Heart right ventricle (tissue), 16 donors: ENCODE measurements around the gene TUFT1. TPM values are rescaled to one million over a fixed set of nuclear protein-coding genes. Genes with fewer than 3 reads are reported as not detected.

Source experiments
- ATAC-seq, 8 donors: fragments of 200-7000 bp; cut with Tn5 transposase; one replicate each; pipeline ENCODE4 v1.9.1; 2020; ENCODE audit warnings: mild to moderate bottlenecking in 8 of 8, moderate library complexity in 8 of 8, moderate number of reproducible peaks in 1 of 8
- DNase-seq, 2 donors: peaks; one replicate each; pipeline ENCODE4 v3.0.0-alpha.2; 2020
- H3K27ac ChIP-seq, 10 donors: fragments of 200-600 bp; sonication (generic) in 2 of 10; one replicate each; pipeline versions ENCODE4 v1.5.0 to v1.8.0; 2020 to 2022; ENCODE audit warnings: mild to moderate bottlenecking in 3 of 10
- H3K27me3 ChIP-seq, 7 donors: fragments of 200-600 bp; one replicate each; pipeline ENCODE4 v1.8.0; 2021 to 2022; ENCODE audit warnings: mild to moderate bottlenecking in 2 of 7
- H3K36me3 ChIP-seq, 9 donors: fragments of 200-600 bp; sonication (generic) in 1 of 9; one replicate each; pipeline versions ENCODE4 v1.5.0 to v1.8.0; 2020 to 2022; ENCODE audit warnings: mild to moderate bottlenecking in 2 of 9
- H3K4me1 ChIP-seq, 9 donors: fragments of 200-600 bp; sonication (generic) in 1 of 9; one replicate each; pipeline versions ENCODE4 v1.5.0 to v1.8.0; 2020 to 2022; ENCODE audit warnings: mild to moderate bottlenecking in 4 of 9
- H3K4me3 ChIP-seq, 10 donors: fragments of 200-600 bp; sonication (generic) in 2 of 10; one replicate each; pipeline versions ENCODE4 v1.5.0 to v1.8.0; 2020 to 2022; ENCODE audit warnings: mild to moderate bottlenecking in 7 of 10, moderate library complexity in 2 of 10
- H3K9me3 ChIP-seq, 11 donors: fragments of 200-600 bp in 10 of 11; sonication (generic) in 2 of 11; one replicate each; pipeline versions ENCODE4 v1.5.0 to v1.8.0; 2013 to 2022; ENCODE audit warnings: mild to moderate bottlenecking in 2 of 11, control low read depth in 1 of 11, moderate library complexity in 1 of 11
- WGBS, 2 donors: extraction: QIAGEN DNeasy Blood & Tissue Kit; methylation state at CpG; one replicate each; pipeline ENCODE4 v1.1.7; 2013; ENCODE audit warnings: inconsistent platforms in 1 of 2; 5-methylcytosine and 5-hydroxymethylcytosine counted together
- intact Hi-C, 10 donors: fragments of 100-400 bp; cut with DNase I; formaldehyde crosslinking; loops; one replicate each; pipeline versions ENCODE4 v1.11.1 to v1.14.2; 2022
- polyA plus RNA-seq, 2 donors: library from polyadenylated mRNA; stranded (reverse); fragments of 200-250 nt; gene quantifications; one replicate each; pipeline ENCODE4 v1.2.3, GENCODE V29; 2013
- total RNA-seq, 10 donors: library from RNA; stranded (reverse); fragmentation: NEBNext Ultra II Directional in 3 of 10; extraction: Animal tissue kit (Norgen Biotek cat#: 25700) in 3 of 10; gene quantifications; one replicate each; pipeline versions ENCODE4 v1.2.1 to v1.2.4, GENCODE V29; 2021 to 2023
- TF ChIP-seq, protein P1 (sequence below), 9 donors: fragments of 200-600 bp; sonication (generic) in 2 of 9; IDR thresholded peaks; one replicate each; pipeline versions ENCODE4 v1.5.0 to v1.8.0; 2021 to 2022; ENCODE audit warnings: antibody characterized with exemption in 9 of 9, mild to moderate bottlenecking in 5 of 9, moderate library complexity in 1 of 9
- donor health status: Arrhythmogenic right ventricular cardiomyopathy.
- donor health status: ischemic (EF 13 %, LVEDD 7.1; RV severe dilation, severe dysfunction).
- donor health status: healthy with polysubstance abuse.
- donor health status: DM: no; HTN: yes; CAD: no.
- donor health status: DM: no; HTN: no; CAD: no.
- donor health status: ischemic (EF 25% LVEDD 6.9; RV normal size, moderate dysfunction).
- donor health status: ischemic (EF 25% LVEDD 5.7; RV mildly dilated, moderate dysfunction).
- donor health status: healthy.
- donor health status: DM: yes; HTN: yes; CAD: no.
- donor health status: Ischemic cardiomyopathy.
- donor health status: ischemic (EF 35%, LVEDD 5.7; RV mildly dilated, moderate dysfunction).
- donor health status: nonischemic (EF 11% LVEDD 7.7; RV severe dilation, severe dysfunction).
- donor health status: DM: yes; HTN: yes; CAD: no.
- donor health status: PGD.
- donor health status: ischemic (EF 29% LVEDD 5.4; RV normal size, mild dysfunction).
- donor health status: nonischemic (EF 23%, LVEDD 6.1; RV moderate dilation, normal function).

The TUFT1 gene
- total and polyA plus RNA-seq, 12 donors: 2.6 to 13.0 (median 4.7) TPM

DNA sequence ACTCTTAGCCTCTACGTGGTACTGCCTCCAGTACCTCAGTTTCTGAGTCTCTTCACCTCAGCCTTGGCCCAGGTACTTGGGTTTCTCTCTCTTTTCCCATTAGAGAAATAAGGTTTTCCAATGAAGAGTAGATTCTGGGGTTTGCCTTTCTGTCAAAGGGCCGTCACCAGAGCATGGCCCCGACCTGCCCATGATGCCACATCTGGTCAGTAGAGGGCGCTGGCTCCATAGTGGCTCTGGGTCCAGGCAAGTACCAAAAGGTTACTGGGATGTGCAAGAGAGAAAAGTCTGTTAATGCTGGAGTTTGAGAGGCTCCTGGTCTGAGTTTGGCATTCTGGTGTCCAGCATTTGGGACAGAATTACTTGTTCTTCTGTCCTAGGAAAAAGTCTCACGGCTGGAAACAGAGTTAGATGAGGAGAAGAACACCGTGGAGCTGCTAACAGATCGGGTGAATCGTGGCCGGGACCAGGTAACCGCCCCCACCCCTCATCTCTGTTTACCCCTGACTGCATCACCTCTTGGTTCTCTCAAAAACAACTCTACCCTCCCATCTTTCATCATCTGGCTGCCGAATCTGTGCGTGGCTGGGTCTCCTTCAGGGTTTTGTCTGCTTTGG lies 5.3 kb upstream of the TUFT1 start:
- H3K27ac ChIP-seq: no peak overlapping the region
- intact Hi-C loops: loop anchor here (2.0 to 10.0 kb wide), 10 partner anchors 60 to 303 kb away; partner anchors contain the start of genes C2CD4D (in 3 of the 10) and RORC (in 2 of the 10)
- no peak overlapping the region for H3K4me3 ChIP-seq
- no peaks in the 10 kb centered on the region for H3K9me3 ChIP-seq
- ATAC-seq (peak; percentile 65 to 79 (median 70)), DNase-seq (peak; percentile 74 to 76)
- no peaks in the 10 kb centered on the region for H3K27me3 ChIP-seq
- TF ChIP-seq, protein P1, sequence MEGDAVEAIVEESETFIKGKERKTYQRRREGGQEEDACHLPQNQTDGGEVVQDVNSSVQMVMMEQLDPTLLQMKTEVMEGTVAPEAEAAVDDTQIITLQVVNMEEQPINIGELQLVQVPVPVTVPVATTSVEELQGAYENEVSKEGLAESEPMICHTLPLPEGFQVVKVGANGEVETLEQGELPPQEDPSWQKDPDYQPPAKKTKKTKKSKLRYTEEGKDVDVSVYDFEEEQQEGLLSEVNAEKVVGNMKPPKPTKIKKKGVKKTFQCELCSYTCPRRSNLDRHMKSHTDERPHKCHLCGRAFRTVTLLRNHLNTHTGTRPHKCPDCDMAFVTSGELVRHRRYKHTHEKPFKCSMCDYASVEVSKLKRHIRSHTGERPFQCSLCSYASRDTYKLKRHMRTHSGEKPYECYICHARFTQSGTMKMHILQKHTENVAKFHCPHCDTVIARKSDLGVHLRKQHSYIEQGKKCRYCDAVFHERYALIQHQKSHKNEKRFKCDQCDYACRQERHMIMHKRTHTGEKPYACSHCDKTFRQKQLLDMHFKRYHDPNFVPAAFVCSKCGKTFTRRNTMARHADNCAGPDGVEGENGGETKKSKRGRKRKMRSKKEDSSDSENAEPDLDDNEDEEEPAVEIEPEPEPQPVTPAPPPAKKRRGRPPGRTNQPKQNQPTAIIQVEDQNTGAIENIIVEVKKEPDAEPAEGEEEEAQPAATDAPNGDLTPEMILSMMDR (IDR thresholded peaks at IDR 0.05): peak; percentile 65 to 90 (median 84)
- 63 to 64% methylated on average over 12 of the region's 12 CpGs for WGBS, 2 donors
- H3K36me3 ChIP-seq: no peaks in the 10 kb centered on the region
- H3K4me1 ChIP-seq: peaks cover 0 to 9% (median 7%) of the 10 kb centered on the region in 9 donors

DNA sequence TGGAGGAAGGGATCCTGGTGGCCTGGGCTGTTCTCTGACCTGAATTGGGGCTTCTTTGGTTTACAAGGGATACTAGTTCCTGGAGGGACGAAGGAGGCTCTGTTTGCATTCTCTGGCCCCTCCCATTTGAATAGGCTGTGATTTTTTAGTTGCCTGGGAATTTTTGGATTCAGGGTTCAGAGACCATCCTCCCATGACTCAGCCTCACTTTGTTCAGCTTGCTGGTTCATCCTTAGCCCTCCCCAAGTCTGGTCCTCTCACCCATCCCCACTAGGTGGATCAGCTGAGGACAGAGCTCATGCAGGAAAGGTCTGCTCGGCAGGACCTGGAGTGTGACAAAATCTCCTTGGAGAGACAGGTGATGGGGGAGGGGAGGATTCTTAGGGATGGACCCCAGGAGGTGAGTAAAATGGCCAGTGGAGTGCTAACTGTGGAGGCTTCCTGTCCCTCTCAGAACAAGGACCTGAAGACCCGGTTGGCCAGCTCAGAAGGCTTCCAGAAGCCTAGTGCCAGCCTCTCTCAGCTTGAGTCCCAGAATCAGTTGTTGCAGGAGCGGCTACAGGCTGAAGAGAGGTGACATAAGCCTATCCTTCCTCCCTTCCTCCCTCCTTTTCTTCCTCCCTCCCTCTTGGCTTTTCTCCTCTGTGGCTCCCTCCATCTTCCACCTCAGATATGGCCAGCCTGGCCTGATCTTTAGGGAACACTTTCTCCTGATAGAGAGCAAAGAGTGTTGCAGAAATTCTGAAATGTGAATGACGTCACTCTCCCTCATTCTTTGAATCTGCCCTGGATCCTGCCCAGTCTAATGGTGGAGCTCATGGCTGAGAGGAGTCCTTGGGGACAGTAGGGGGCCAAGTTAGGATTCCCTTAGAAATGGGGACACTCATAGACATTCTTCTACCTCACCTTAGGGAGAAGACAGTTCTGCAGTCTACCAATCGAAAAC lies 4.5 kb upstream of the TUFT1 start:
- H3K27ac ChIP-seq: no peak overlapping the region
- intact Hi-C loops: loop anchor here in 9 of 10 donors (2.0 to 10.0 kb wide), 9 partner anchors 61 to 299 kb away; partner anchors contain the start of genes C2CD4D (in 2 of the 9) and RORC (in 2 of the 9)
- 84 to 87% methylated on average over 6 of the region's 6 CpGs for WGBS, 2 donors
- DNase-seq: no peak
- H3K36me3 ChIP-seq: no peaks in the 10 kb centered on the region
- H3K4me3 ChIP-seq: no peak overlapping the region
- TF ChIP-seq, protein P1 (IDR thresholded peaks at IDR 0.05): no peak
- peaks cover 0 to 12% (median 9%) of the 10 kb centered on the region in 9 donors for H3K4me1 ChIP-seq
- H3K27me3 ChIP-seq: no peaks in the 10 kb centered on the region
- no peaks in the 10 kb centered on the region for H3K9me3 ChIP-seq
- no peak for ATAC-seq

GRCh38 chr1:151536499-151536898 lies 3.6 kb upstream of the TUFT1 start:
- H3K4me3 ChIP-seq: no peak overlapping the region
- H3K9me3 ChIP-seq: no peaks in the 10 kb centered on the region
- H3K36me3 ChIP-seq: no peaks in the 10 kb centered on the region
- intact Hi-C loops: loop anchor here in 7 of 10 donors (5.0 to 10.0 kb wide), 8 partner anchors 62 to 298 kb away; partner anchors contain the start of genes C2CD4D (in 2 of the 7) and RORC (in 2 of the 7)
- peaks cover 0 to 21% (median 12%) of the 10 kb centered on the region in 9 donors for H3K4me1 ChIP-seq
- no peak for DNase-seq
- H3K27me3 ChIP-seq: peaks cover 0 to 4% (median 0%) of the 10 kb centered on the region in 7 donors
- H3K27ac ChIP-seq: no peak overlapping the region
- TF ChIP-seq, protein P1 (IDR thresholded peaks at IDR 0.05): no peak
- no peak for ATAC-seq
- WGBS, 2 donors: 91 to 96% methylated on average over 7 of the region's 7 CpGs

DNA sequence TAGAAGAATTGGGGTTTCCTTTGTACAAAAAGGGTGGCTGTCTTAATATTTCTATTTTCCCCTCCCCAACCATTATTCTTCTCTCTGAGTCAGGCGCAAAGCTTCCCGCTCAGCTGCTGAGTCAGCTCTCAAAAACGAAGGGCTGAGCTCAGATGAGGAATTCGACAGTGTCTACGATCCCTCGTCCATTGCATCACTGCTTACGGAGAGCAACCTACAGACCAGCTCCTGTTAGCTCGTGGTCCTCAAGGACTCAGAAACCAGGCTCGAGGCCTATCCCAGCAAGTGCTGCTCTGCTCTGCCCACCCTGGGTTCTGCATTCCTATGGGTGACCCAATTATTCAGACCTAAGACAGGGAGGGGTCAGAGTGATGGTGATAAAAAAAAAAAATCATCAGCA lies 3.0 kb upstream of the TUFT1 start:
- intact Hi-C loops: loop anchor here in 7 of 10 donors (5.0 to 10.0 kb wide), 8 partner anchors 62 to 298 kb away; partner anchors contain the start of genes C2CD4D (in 2 of the 7) and RORC (in 2 of the 7)
- TF ChIP-seq, protein P1 (IDR thresholded peaks at IDR 0.05): no peak
- H3K4me3 ChIP-seq: no peak overlapping the region
- H3K9me3 ChIP-seq: no peaks in the 10 kb centered on the region
- ATAC-seq: no peak
- no peaks in the 10 kb centered on the region for H3K36me3 ChIP-seq
- DNase-seq: no peak
- peaks cover 0 to 10% (median 0%) of the 10 kb centered on the region in 7 donors for H3K27me3 ChIP-seq
- WGBS, 2 donors: 87 to 88% methylated on average over 9 of the region's 9 CpGs
- H3K27ac ChIP-seq: no peak overlapping the region
- peaks cover 0 to 24% (median 12%) of the 10 kb centered on the region in 9 donors for H3K4me1 ChIP-seq
